PC-9 (cell line): ENCODE data around the gene STX12. TPM values are rescaled to one million over a fixed set of nuclear protein-coding genes. Genes with fewer than 3 reads are reported as not detected.

Source experiments
- BruUV-seq: library from RNA; stranded (reverse); fragments of 400-500 nt; replicated peaks from 2 replicates; lab custom pipeline; 2021; lab: Mats Ljungman, UMichigan
- CTCF ChIA-PET: fragments of 300-600 bp; sonication (Branson Sonifier 250); formaldehyde crosslinking; loops from one replicate; lab custom pipeline; 2022; ENCODE audit warnings: antibody characterized with exemption; lab: Charles Lee
- POLR2A ChIA-PET: fragments of 300-600 bp; sonication (Branson Sonifier 250); formaldehyde crosslinking; loops from one replicate; lab custom pipeline; 2022; ENCODE audit warnings: antibody characterized with exemption; ENCODE audit not compliant: unreplicated experiment; lab: Charles Lee
- DNase-seq, 2 experiments: peaks; one replicate each; pipeline versions ENCODE4 v3.0.0 to v3.0.0-alpha.2; 2015 to 2022; ENCODE audit warnings: mixed read lengths in 1 of 2
- H2AFZ ChIP-seq: fragments of 200-600 bp; sonication (generic); 2 replicates; pipeline ENCODE4 v1.8.1; 2017; ENCODE audit warnings: antibody characterized with exemption
- H3F3A ChIP-seq: fragments of 200-600 bp; sonication (generic); 2 replicates; pipeline ENCODE4 v1.8.1; 2017; ENCODE audit warnings: antibody characterized with exemption, mild to moderate bottlenecking, low read depth; ENCODE audit not compliant: insufficient read depth
- H3K27ac ChIP-seq: fragments of 200-600 bp; sonication (generic); 2 replicates; pipeline ENCODE4 v1.6.1; 2016; ENCODE audit warnings: mixed run types
- H3K27me3 ChIP-seq: fragments of 200-600 bp; sonication (generic); 2 replicates; pipeline ENCODE4 v1.6.1; 2016; ENCODE audit warnings: low read depth, mixed run types; ENCODE audit not compliant: insufficient read depth
- H3K36me3 ChIP-seq: fragments of 200-600 bp; sonication (generic); 2 replicates; pipeline ENCODE4 v1.6.1; 2016; ENCODE audit warnings: low read depth, mixed run types
- H3K4me1 ChIP-seq: fragments of 200-600 bp; sonication (generic); replicated peaks from 2 replicates; pipeline ENCODE4 v1.6.1; 2016; ENCODE audit warnings: mixed run types; ENCODE audit not compliant: insufficient read depth
- H3K4me2 ChIP-seq: fragments of 200-600 bp; sonication (generic); 2 replicates; pipeline ENCODE4 v1.6.1; 2017; ENCODE audit warnings: mixed run types
- H3K4me3 ChIP-seq: fragments of 200-600 bp; sonication (generic); 2 replicates; pipeline ENCODE4 v1.6.1; 2016; ENCODE audit warnings: mixed run types
- H3K79me2 ChIP-seq: fragments of 200-600 bp; sonication (generic); 2 replicates; pipeline ENCODE4 v1.6.1; 2017; ENCODE audit warnings: low read depth, mixed run types
- H3K9me2 ChIP-seq: fragments of 200-600 bp; sonication (generic); 2 replicates; pipeline ENCODE4 v1.8.1; 2017; ENCODE audit warnings: mild to moderate bottlenecking; ENCODE audit not compliant: insufficient read depth
- H3K9me3 ChIP-seq: fragments of 200-600 bp; sonication (generic); 2 replicates; pipeline ENCODE4 v1.8.1; 2016; ENCODE audit warnings: low read depth; ENCODE audit not compliant: insufficient read depth
- H4K20me1 ChIP-seq: fragments of 200-600 bp; sonication (generic); 2 replicates; pipeline ENCODE4 v1.8.1; 2017; ENCODE audit not compliant: insufficient read depth
- EZH2 ChIP-seq: fragments of 200-600 bp; sonication (generic); IDR thresholded peaks from 2 replicates; pipeline ENCODE4 v1.8.0; 2017; ENCODE audit warnings: antibody characterized with exemption, low read depth
- intact Hi-C: fragments of 100-400 bp; cut with micrococcal nuclease; formaldehyde crosslinking; loops from one replicate; pipeline ENCODE4 v1.10.0; 2022; ENCODE audit not compliant: unreplicated experiment
- total RNA-seq: library from RNA; stranded (reverse); gene quantifications from 2 replicates; pipeline ENCODE4 v1.2.3, GENCODE V29; 2021
- TF ChIP-seq, protein P1 (sequence below): fragments of 200-600 bp; sonication (generic); conservative IDR thresholded peaks from 2 replicates; pipeline ENCODE4 v1.6.1; 2017; ENCODE audit warnings: mixed run types, antibody characterized with exemption, mild to moderate bottlenecking, moderate library complexity

The STX12 gene
- total RNA-seq, 1 experiment from 2014 or later, result 23.7 TPM

DNA sequence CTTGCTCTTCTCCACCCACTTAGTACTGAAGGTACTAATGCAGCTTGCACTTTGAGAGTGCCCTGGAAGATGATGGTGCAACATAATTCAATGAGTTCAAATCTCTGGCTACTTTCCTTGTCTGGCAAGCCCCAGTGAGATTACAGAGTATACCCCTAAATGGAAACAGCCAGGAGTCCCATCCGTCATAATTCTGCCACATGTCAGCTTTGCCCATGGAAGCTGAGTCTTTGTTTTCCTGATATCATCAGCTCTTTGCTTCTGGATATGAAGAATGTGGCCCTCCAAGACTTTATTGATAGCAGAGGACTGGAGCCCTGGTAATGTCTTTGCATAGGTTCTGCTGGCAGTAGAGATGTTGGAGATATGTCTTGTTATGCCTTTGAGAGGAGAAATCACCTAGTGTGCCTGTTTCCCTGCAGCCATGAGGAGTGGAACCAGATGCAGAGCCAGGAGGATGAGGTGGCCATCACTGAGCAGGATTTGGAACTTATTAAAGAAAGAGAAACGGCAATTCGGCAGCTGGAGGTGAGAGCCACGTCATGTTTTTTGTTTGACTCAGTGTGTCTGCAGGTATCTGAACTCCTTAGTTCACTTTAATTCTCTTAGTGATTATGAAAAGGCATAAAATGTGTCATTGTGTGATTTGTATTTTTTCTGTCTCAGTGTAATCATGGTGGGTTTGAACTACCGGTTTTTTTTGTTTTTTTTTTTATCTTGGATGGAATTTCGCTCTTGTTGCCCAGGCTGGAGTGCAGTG is 38.9 kb downstream of the STX12 start:
- Histone ChIP-seq H3K9me3 (no peaks in the 10 kb centered on the region), H3K36me3 (no peaks in the 10 kb centered on the region), H3K27ac (no peak overlapping the region), H3K27me3 (no peaks in the 10 kb centered on the region), H3K4me1 (no peaks in the 10 kb centered on the region), H2AFZ (no peak overlapping the region), H3K79me2 (no peaks in the 10 kb centered on the region), H3F3A (no peaks in the 10 kb centered on the region), H3K4me2 (no peak overlapping the region), H4K20me1 (no peaks in the 10 kb centered on the region), H3K4me3 (no peak overlapping the region), H3K9me2 (no peaks in the 10 kb centered on the region)
- no peak for TF ChIP-seq EZH2
- TF ChIP-seq, protein P1, sequence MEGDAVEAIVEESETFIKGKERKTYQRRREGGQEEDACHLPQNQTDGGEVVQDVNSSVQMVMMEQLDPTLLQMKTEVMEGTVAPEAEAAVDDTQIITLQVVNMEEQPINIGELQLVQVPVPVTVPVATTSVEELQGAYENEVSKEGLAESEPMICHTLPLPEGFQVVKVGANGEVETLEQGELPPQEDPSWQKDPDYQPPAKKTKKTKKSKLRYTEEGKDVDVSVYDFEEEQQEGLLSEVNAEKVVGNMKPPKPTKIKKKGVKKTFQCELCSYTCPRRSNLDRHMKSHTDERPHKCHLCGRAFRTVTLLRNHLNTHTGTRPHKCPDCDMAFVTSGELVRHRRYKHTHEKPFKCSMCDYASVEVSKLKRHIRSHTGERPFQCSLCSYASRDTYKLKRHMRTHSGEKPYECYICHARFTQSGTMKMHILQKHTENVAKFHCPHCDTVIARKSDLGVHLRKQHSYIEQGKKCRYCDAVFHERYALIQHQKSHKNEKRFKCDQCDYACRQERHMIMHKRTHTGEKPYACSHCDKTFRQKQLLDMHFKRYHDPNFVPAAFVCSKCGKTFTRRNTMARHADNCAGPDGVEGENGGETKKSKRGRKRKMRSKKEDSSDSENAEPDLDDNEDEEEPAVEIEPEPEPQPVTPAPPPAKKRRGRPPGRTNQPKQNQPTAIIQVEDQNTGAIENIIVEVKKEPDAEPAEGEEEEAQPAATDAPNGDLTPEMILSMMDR, result no peak
- intact Hi-C loops, result no loop called here
- ChIA-PET POLR2A (no interaction called here), CTCF (no interaction called here)
- no peak for DNase-seq
- BruUV-seq, result no TSS peak

DNA sequence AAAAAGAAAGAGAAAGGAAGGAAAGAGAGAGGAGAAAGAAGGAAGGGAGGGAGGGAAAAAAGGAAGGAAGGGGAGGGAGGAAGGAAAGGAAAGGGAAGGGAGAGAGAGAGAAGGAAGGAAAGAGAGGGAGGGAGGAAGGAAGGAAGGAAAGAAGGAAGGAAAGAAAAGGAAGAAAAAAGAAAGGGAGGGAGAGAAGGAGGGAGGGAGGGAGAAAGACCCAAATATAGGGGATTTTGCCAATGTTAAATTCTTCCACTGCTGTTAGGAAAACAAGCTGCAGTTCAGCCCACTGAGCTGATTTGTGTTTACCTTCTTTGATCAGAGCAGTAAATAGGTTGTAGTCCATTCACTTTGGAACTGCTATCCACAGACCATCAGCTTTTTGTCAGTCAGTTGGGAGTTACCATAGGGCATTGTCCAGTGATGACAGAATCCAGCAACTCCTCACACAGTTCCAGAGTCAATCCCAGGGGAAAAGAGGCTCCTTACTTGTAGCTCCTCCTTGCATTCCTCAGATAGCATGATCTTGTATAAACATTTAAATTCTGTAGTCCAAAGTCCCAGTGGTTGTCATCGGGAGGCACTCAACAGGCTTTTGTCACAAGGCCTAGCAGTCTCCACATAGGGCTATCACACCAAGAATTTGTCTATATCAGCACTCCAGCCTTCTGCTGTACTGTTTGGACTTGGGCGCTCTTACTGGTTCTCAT is 44.1 kb downstream of the STX12 start:
- Histone ChIP-seq H3K4me3 (no peak overlapping the region), H3K4me1 (no peaks in the 10 kb centered on the region), H3F3A (no peaks in the 10 kb centered on the region), H3K27ac (no peak overlapping the region), H2AFZ (no peak overlapping the region), H3K4me2 (no peak overlapping the region), H3K9me3 (no peaks in the 10 kb centered on the region), H3K79me2 (no peaks in the 10 kb centered on the region), H4K20me1 (no peaks in the 10 kb centered on the region), H3K27me3 (no peaks in the 10 kb centered on the region), H3K9me2 (no peaks in the 10 kb centered on the region), H3K36me3 (no peaks in the 10 kb centered on the region)
- intact Hi-C loops, result no loop called here
- no peak for DNase-seq
- BruUV-seq, result no TSS peak
- TF ChIP-seq EZH2, result no peak
- TF ChIP-seq, protein P1, result no peak
- ChIA-PET POLR2A (no interaction called here), CTCF (no interaction called here)

DNA sequence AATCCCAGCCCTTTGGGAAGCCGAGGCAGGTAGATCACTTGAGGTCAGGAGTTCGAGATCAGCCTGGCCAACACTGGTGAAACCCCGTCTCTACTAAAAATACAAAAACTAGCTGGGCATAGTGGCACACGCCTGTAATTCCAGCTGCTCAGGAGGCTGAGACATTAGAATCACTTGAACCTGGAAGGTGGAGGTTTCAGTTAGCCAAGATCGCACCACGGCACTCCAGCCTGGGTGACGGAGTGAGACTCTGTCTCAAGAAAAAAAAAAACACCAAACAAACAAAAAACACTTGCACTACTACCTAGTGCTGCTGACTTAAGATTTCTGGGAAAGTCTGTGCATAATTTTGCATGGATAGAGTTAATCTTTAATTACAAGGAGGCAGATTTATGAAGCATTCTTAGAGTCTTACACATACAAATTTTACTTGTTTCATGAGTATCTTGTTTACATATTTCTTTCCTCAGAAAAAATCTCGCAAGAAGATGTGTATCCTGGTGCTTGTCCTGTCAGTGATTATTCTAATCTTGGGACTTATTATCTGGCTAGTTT is 48.8 kb downstream of the STX12 start:
- intact Hi-C loops, result no loop called here
- Histone ChIP-seq H3K27me3 (no peaks in the 10 kb centered on the region), H3K27ac (no peak overlapping the region), H3K9me2 (no peaks in the 10 kb centered on the region), H4K20me1 (no peaks in the 10 kb centered on the region), H3K36me3 (no peaks in the 10 kb centered on the region), H3F3A (no peaks in the 10 kb centered on the region), H3K4me1 (no peaks in the 10 kb centered on the region), H3K9me3 (no peaks in the 10 kb centered on the region), H3K4me2 (no peak overlapping the region), H2AFZ (no peak overlapping the region), H3K79me2 (no peaks in the 10 kb centered on the region), H3K4me3 (no peak overlapping the region)
- TF ChIP-seq, protein P1, result no peak
- TF ChIP-seq EZH2, result no peak
- ChIA-PET POLR2A (no interaction called here), CTCF (no interaction called here)
- no peak for DNase-seq
- BruUV-seq, result no TSS peak
